ENCODE measurements around the gene NKX6-2. TPM values are rescaled to one million over a fixed set of nuclear protein-coding genes. Genes with fewer than 3 reads are reported as not detected.
"Not testable (repeated sequence)": the region's sequence is repeated elsewhere in the genome, so short reads cannot be mapped to it uniquely, and the experiment has no call there.

The NKX6-2 gene
- not detected for total RNA-seq
- long read RNA-seq, partial matches to known transcripts, result 0 of 1 reads
- long read RNA-seq, other reads (novel, unspliced or antisense), result 1 of 1 reads

GRCh38 chr10:132785723-132786475, at the start of gene NKX6-2:
NKX6-2 (minus strand) TSS chr10:132786147; CDS start chr10:132785948, 199 bp downstream.
- intact Hi-C loops (cut with micrococcal nuclease), result no loop called here
- no peak for DNase-seq
- no peak for ATAC-seq

GRCh38 chr10:132834891-132835847, 49.2 kb upstream of the NKX6-2 start:
- no peak for DNase-seq
- intact Hi-C loops (cut with micrococcal nuclease), result no loop called here
- no peak for ATAC-seq

- no peak for DNase-seq
- ATAC-seq, result no peak
- intact Hi-C loops (cut with micrococcal nuclease), result no loop called here
Observed at GRCh38 chr10:132834311-132834761, 48.4 kb upstream of the NKX6-2 start.

GRCh38 chr10:132833421-132834111, 47.6 kb upstream of the NKX6-2 start:
- DNase-seq (no peak), ATAC-seq (no peak)
- intact Hi-C loops (cut with micrococcal nuclease), result no loop called here

- intact Hi-C loops (cut with micrococcal nuclease), result no loop called here
- ATAC-seq (no peak), DNase-seq (no peak)
Observed at GRCh38 chr10:132832186-132832969, 46.4 kb upstream of the NKX6-2 start.

- ATAC-seq, result no peak
- no peak for DNase-seq
- intact Hi-C loops (cut with micrococcal nuclease), result no loop called here
Observed at GRCh38 chr10:132829403-132829802, 43.5 kb upstream of the NKX6-2 start.

GRCh38 chr10:132828681-132829080, 42.7 kb upstream of the NKX6-2 start:
- DNase-seq (no peak), ATAC-seq (no peak)
- intact Hi-C loops (cut with micrococcal nuclease), result no loop called here

- intact Hi-C loops (cut with micrococcal nuclease), result no loop called here
- ATAC-seq, result no peak
- DNase-seq, result no peak
Observed at GRCh38 chr10:132827861-132828539, 42.1 kb upstream of the NKX6-2 start.

- no peak for ATAC-seq
- DNase-seq, result no peak
- intact Hi-C loops (cut with micrococcal nuclease), result no loop called here
Observed at GRCh38 chr10:132827423-132827789, 41.5 kb upstream of the NKX6-2 start.

GRCh38 chr10:132826524-132827422, 40.8 kb upstream of the NKX6-2 start:
- ATAC-seq (no peak), DNase-seq (no peak)
- intact Hi-C loops (cut with micrococcal nuclease), result no loop called here

GRCh38 chr10:132825783-132826523, 40.0 kb upstream of the NKX6-2 start:
- intact Hi-C loops (cut with micrococcal nuclease); DNase-seq; ATAC-seq: not testable (repeated sequence)

GRCh38 chr10:132820056-132820455, 34.1 kb upstream of the NKX6-2 start:
- ATAC-seq, result no peak
- intact Hi-C loops (cut with micrococcal nuclease), result no loop called here
- no peak for DNase-seq

GRCh38 chr10:132817701-132818211, 31.8 kb upstream of the NKX6-2 start:
- intact Hi-C loops (cut with micrococcal nuclease), result no loop called here
- DNase-seq, result no peak
- ATAC-seq, result no peak

GRCh38 chr10:132816718-132817117, 30.8 kb upstream of the NKX6-2 start:
- DNase-seq, result no peak
- intact Hi-C loops (cut with micrococcal nuclease), result no loop called here
- ATAC-seq, result no peak

- no peak for ATAC-seq
- intact Hi-C loops (cut with micrococcal nuclease), result no loop called here
- DNase-seq, result no peak
Observed at GRCh38 chr10:132815168-132815857, 29.4 kb upstream of the NKX6-2 start.

GRCh38 chr10:132814469-132814856, 28.5 kb upstream of the NKX6-2 start:
- no peak for ATAC-seq
- intact Hi-C loops (cut with micrococcal nuclease), result no loop called here
- no peak for DNase-seq

All from left ventricle myocardium superior (tissue), 1 donor.